ENCODE results near the gene HDLBP.

DNA sequence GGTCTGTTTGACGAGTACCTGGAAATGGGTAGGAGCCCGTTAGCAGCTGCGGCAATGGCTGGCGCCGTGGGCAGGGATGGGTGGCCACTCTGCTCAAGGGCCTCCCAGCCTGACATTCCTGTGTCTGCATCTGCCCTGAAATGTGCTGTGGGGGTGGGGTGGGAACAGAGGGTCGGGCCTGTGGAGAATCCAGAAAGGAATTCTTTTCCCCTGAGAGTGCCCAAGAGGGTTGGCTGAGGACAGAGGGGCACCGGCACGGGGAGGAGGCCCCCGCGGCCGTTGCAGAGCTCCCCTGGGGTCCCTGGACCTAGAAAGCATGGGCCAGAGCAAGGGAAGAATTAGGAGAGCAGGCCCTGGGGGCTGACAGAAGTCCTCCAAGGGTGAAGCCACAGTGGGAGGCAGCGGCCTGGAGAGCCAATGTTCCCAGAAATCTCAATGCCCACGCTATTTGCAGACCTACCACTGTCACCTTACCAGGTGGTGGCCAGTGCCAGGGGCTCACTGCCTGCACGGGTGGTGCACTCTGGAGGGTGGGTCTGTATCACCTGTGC, 99.2 kb downstream of the HDLBP start:
- TF ChIP-seq, protein P1, sequence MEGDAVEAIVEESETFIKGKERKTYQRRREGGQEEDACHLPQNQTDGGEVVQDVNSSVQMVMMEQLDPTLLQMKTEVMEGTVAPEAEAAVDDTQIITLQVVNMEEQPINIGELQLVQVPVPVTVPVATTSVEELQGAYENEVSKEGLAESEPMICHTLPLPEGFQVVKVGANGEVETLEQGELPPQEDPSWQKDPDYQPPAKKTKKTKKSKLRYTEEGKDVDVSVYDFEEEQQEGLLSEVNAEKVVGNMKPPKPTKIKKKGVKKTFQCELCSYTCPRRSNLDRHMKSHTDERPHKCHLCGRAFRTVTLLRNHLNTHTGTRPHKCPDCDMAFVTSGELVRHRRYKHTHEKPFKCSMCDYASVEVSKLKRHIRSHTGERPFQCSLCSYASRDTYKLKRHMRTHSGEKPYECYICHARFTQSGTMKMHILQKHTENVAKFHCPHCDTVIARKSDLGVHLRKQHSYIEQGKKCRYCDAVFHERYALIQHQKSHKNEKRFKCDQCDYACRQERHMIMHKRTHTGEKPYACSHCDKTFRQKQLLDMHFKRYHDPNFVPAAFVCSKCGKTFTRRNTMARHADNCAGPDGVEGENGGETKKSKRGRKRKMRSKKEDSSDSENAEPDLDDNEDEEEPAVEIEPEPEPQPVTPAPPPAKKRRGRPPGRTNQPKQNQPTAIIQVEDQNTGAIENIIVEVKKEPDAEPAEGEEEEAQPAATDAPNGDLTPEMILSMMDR (IDR thresholded peaks at IDR 0.05; ENCODE audit: low read depth, low read length), result no peak
- no peak for TF ChIP-seq EZH2phosphoT487 (IDR thresholded peaks at IDR 0.05; ENCODE audit: low read depth)

Data from OCI-LY3 (cell line).